DOHH2 (cell line): ENCODE data around the gene ACTN3.
"Not testable (repeated sequence)": the region's sequence is repeated elsewhere in the genome, so short reads cannot be mapped to it uniquely, and the experiment has no call there.

Source experiments
- H3F3A ChIP-seq: fragments of 200-600 bp; sonication (generic), shearing (Covaris generic); 2 replicates; pipeline ENCODE4 v1.6.0; 2016; ENCODE audit warnings: antibody characterized with exemption, mild to moderate bottlenecking; ENCODE audit not compliant: control insufficient read depth, insufficient read depth
- H3K27ac ChIP-seq: fragments of 200-600 bp; sonication (generic); 2 replicates; pipeline ENCODE4 v1.5.1; 2014; ENCODE audit warnings: low read depth, mild to moderate bottlenecking, low read length, moderate library complexity
- H3K27me3 ChIP-seq: fragments of 200-600 bp; sonication (generic); 2 replicates; pipeline ENCODE4 v1.6.1; 2014; ENCODE audit warnings: mild to moderate bottlenecking, low read length, mixed read lengths; ENCODE audit not compliant: control insufficient read depth
- H3K36me3 ChIP-seq: fragments of 200-600 bp; sonication (generic); 2 replicates; pipeline ENCODE4 v1.6.1; 2014; ENCODE audit warnings: mild to moderate bottlenecking, low read length, moderate library complexity, mixed read lengths; ENCODE audit not compliant: control insufficient read depth
- H3K4me1 ChIP-seq: fragments of 200-600 bp; sonication (generic); 2 replicates; pipeline ENCODE4 v1.6.1; 2014; ENCODE audit warnings: mild to moderate bottlenecking, low read length, mixed read lengths; ENCODE audit not compliant: control insufficient read depth
- H3K4me2 ChIP-seq: fragments of 200-600 bp; sonication (generic); 2 replicates; pipeline ENCODE4 v1.6.0; 2014; ENCODE audit warnings: mild to moderate bottlenecking, low read length, moderate library complexity
- H3K4me3 ChIP-seq: fragments of 200-600 bp; sonication (generic); 2 replicates; pipeline ENCODE4 v1.5.1; 2014; ENCODE audit warnings: mild to moderate bottlenecking, low read length, mixed read lengths
- H3K79me2 ChIP-seq: fragments of 200-600 bp; sonication (generic); 2 replicates; pipeline ENCODE4 v1.6.1; 2014; ENCODE audit warnings: mild to moderate bottlenecking, low read length, mixed read lengths; ENCODE audit not compliant: control insufficient read depth
- H3K9me2 ChIP-seq: fragments of 200-600 bp; sonication (generic); replicated peaks from 2 replicates; pipeline ENCODE4 v1.6.1; 2014; ENCODE audit warnings: mild to moderate bottlenecking, low read length, mixed read lengths; ENCODE audit not compliant: control insufficient read depth
- H3K9me3 ChIP-seq: fragments of 200-600 bp; sonication (generic); 2 replicates; pipeline ENCODE4 v1.6.1; 2014; ENCODE audit warnings: antibody characterized with exemption, low read length, mixed read lengths; ENCODE audit not compliant: control insufficient read depth, insufficient read depth
- H4K20me1 ChIP-seq: fragments of 200-600 bp; sonication (generic); 2 replicates; pipeline ENCODE4 v1.6.0; 2014; ENCODE audit warnings: low read depth, mild to moderate bottlenecking, antibody characterized with exemption, low read length, moderate library complexity; ENCODE audit not compliant: control insufficient read depth, insufficient read depth
- CTCF ChIP-seq: fragments of 200-600 bp; sonication (generic); IDR thresholded peaks from one replicate; pipeline ENCODE4 v1.5.1; 2014; ENCODE audit warnings: antibody characterized with exemption, mild to moderate bottlenecking, low read depth, low read length; ENCODE audit not compliant: poor library complexity, severe bottlenecking
- EZH2phosphoT487 ChIP-seq: fragments of 200-600 bp; sonication (generic); IDR thresholded peaks from 2 replicates; pipeline ENCODE4 v1.6.1; 2017; ENCODE audit warnings: borderline replicate concordance, mild to moderate bottlenecking, antibody characterized with exemption, low read length, moderate library complexity, mixed read lengths

ACTN3 gene

GRCh38 chr11:66543263-66544107 lies 3.2 kb upstream of the ACTN3 start:
- Histone ChIP-seq H3K9me2 (no peaks in the 10 kb centered on the region), H3K79me2 (peaks cover 6% of the 10 kb centered on the region), H3K9me3 (no peaks in the 10 kb centered on the region), H4K20me1 (no peaks in the 10 kb centered on the region), H3K4me2 (peak overlapping the region; percentile 91), H3K4me1 (peaks cover 30% of the 10 kb centered on the region), H3K4me3 (peak overlapping the region; percentile 63), H3F3A (peaks cover 4% of the 10 kb centered on the region; the same call in 1 of the 2 replicates), H3K27ac (no peak overlapping the region), H3K36me3 (no peaks in the 10 kb centered on the region; the same call in 1 of the 2 replicates), H3K27me3 (peaks cover 21% of the 10 kb centered on the region)
- TF ChIP-seq CTCF (peak; percentile 62), EZH2phosphoT487 (no peak)

GRCh38 chr11:66544952-66545351 lies 1.8 kb upstream of the ACTN3 start:
- peak overlapping the region; percentile 91 for H3K4me2 ChIP-seq
- H3K9me3 ChIP-seq, H3K79me2 ChIP-seq, H3K9me2 ChIP-seq, H3K36me3 ChIP-seq, H3K27ac ChIP-seq, H3F3A ChIP-seq, H4K20me1 ChIP-seq: not testable (repeated sequence)
- H3K27me3 ChIP-seq, result peaks cover 36% of the 10 kb centered on the region
- peak overlapping the region; percentile 90 for H3K4me3 ChIP-seq
- H3K4me1 ChIP-seq, result peaks cover 30% of the 10 kb centered on the region

GRCh38 chr11:66545701-66546367 lies 869 bp upstream of the ACTN3 start, which contains the start of gene ZDHHC24:
TSS of gene ZDHHC24 (minus strand) at chr11:66546048. CDS start at chr11:66546003, 45 bp downstream.
- Histone ChIP-seq H3K4me1 (peaks cover 30% of the 10 kb centered on the region), H3K27me3 (peaks cover 40% of the 10 kb centered on the region), H3K4me2 (peak within 1 kb of the TSS; percentile 91), H3K9me3 (no peaks in the 10 kb centered on the region), H4K20me1 (no peaks in the 10 kb centered on the region), H3K4me3 (peak within 1 kb of the TSS; percentile 90), H3F3A (peaks cover 4% of the 10 kb centered on the region; the same call in 1 of the 2 replicates), H3K79me2 (peaks cover 6% of the 10 kb centered on the region), H3K27ac (no peak within 1 kb of the TSS), H3K9me2 (no peaks in the 10 kb centered on the region), H3K36me3 (no peaks in the 10 kb centered on the region; the same call in 1 of the 2 replicates)
- TF ChIP-seq EZH2phosphoT487 (no peak), CTCF (no peak)
